Small intestine (tissue), 7 donors: Measurements from ENCODE around the gene ZNRF2. TPM values are rescaled to one million over a fixed set of nuclear protein-coding genes. Genes with fewer than 3 reads are reported as not detected.

ENCODE experiments used
- DNase-seq, 2 donors: peaks; one replicate each; pipeline versions ENCODE4 v3.0.0 to v3.0.0-alpha.2; 2013
- FAIRE-seq: peaks from 2 replicates; lab custom pipeline; 2012; peaks lifted over from hg19 to GRCh38; lab: Jason Lieb, UNC
- H3K27ac ChIP-seq, 3 donors: one replicate each; pipeline ENCODE4 v1.5.1; 2013; ENCODE audit warnings: low read length in 2 of 3, mild to moderate bottlenecking in 2 of 3, control low read depth in 1 of 3, inconsistent platforms in 1 of 3, low read depth in 1 of 3, moderate library complexity in 1 of 3
- H3K27me3 ChIP-seq, 3 donors: one replicate each; pipeline ENCODE4 v1.6.1; 2013; ENCODE audit warnings: low read length in 3 of 3, inconsistent platforms in 1 of 3; ENCODE audit not compliant: control insufficient read depth in 3 of 3, insufficient read depth in 3 of 3
- H3K36me3 ChIP-seq, 3 donors: one replicate each; pipeline ENCODE4 v1.6.1; 2013; ENCODE audit warnings: low read length in 3 of 3, inconsistent platforms in 1 of 3, low read depth in 1 of 3, mild to moderate bottlenecking in 1 of 3, moderate library complexity in 1 of 3; ENCODE audit not compliant: control insufficient read depth in 3 of 3, insufficient read depth in 2 of 3
- H3K4me1 ChIP-seq, 3 donors: one replicate each; pipeline ENCODE4 v1.6.1; 2013; ENCODE audit warnings: low read length in 2 of 3, inconsistent platforms in 1 of 3, low read depth in 1 of 3, mild to moderate bottlenecking in 1 of 3, moderate library complexity in 1 of 3; ENCODE audit not compliant: control insufficient read depth in 3 of 3, insufficient read depth in 2 of 3
- H3K4me3 ChIP-seq, 3 donors: one replicate each; pipeline ENCODE4 v1.5.1; 2013; ENCODE audit warnings: low read length in 3 of 3, control low read depth in 1 of 3, inconsistent platforms in 1 of 3, low read depth in 1 of 3, mild to moderate bottlenecking in 1 of 3, moderate library complexity in 1 of 3
- H3K9me3 ChIP-seq, 2 donors: one replicate each; pipeline ENCODE4 v1.6.1; 2013; ENCODE audit warnings: low read depth in 1 of 2, low read length in 1 of 2; ENCODE audit not compliant: control insufficient read depth in 2 of 2, insufficient read depth in 1 of 2
- WGBS, 3 donors: extraction: QIAGEN DNeasy Blood & Tissue Kit; methylation state at CpG; one replicate each; pipeline ENCODE4 v1.1.7; 2013; 5-methylcytosine and 5-hydroxymethylcytosine counted together
- polyA plus RNA-seq, 4 donors: library from polyadenylated mRNA; stranded (reverse) in 3 of 4; unstranded in 1 of 4; fragments of 200-250 nt in 3 of 4; fragments of 120-200 nt in 1 of 4; gene quantifications; one replicate each; pipeline versions ENCODE4 v1.2.1 to v1.2.3, GENCODE V29; 2013
- donor health status: healthy with polysubstance abuse.
- donor health status: control.
- donor health status: control.
- donor health status: Bipolar disorder and iron deficiency.
- donor health status: healthy.

The ZNRF2 gene
- polyA plus RNA-seq, 4 donors = 8.9 to 19.9 (median 16.0) TPM

DNA sequence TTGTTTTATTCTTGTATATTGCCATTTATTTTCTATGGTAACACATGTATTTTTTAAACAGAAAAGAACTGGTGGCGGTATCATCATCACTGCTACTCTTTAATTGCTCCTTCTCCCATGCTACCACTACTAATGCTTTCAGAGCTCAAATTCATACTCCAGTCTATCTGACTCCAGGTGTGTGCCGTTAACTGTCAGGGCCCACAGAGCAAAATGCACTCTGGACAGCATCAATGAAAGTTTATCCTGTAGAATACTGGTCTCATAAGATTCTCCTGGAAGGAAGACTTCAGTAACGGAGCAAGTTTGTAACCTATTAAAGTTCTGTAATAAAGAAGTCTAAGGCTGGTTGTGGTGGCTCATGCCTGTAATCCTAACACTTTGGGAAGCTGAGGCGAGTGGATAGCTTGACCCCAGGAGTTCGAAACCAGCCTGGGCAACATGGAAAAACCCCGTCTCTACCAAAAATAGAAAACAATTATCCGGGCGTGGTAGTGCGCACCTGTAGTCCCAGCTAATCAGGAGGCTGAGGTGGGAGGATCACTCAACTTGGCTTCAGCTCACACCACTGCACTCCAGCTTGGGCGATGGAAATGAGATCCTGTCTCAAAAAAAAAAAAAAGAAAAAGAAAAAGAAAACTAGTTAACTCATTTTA lies 18.4 kb downstream of the ZNRF2 start:
- Histone ChIP-seq H3K36me3 (no peaks in the 10 kb centered on the region), H3K4me3 (no peak overlapping the region), H3K27ac (no peak overlapping the region), H3K9me3 (no peaks in the 10 kb centered on the region), H3K4me1 (peaks cover 0 to 7% (median 2%) of the 10 kb centered on the region in 3 donors), H3K27me3 (no peaks in the 10 kb centered on the region)
- FAIRE-seq (no peak), DNase-seq (no peak)
- WGBS, 3 donors = 92 to 95% (median 94%) methylated on average over 10 of the region's 10 CpGs

DNA sequence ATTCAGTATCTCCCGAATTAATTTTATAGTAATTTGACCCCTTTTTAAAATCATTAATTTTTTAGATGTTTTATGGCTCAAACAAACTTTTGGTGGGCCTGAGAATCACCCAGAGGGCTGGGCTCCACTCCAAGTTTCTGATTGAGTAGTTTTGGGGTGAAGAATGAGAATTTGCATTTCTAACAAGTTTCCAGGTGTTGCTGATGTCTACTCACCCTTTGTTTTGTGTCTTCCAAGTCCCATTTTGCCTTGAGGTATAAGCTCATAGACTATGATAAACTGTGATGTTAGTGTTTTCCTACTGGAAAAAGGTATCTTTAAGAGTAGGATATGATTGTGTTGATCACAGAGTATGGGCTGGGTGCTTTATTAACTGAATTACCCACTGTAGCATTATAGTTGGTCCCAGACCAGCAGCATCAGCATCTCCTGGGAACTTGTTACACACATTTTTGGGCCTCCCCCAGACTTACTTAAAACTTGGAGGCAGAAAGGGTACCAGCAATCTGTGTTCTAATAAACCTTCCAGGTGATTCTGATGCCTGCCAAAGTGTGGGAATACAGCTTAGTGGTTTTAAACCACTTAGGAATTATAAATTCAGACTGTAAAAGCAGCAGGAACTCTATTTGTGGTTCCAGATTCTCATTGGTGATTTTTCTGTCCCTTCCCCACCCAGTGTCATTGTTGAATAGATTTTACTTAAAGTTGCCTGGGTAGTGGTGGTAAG lies 19.1 kb downstream of the ZNRF2 start:
- H3K9me3 ChIP-seq = no peaks in the 10 kb centered on the region
- 93 to 98% (median 94%) methylated on average over 1 of the region's 1 CpG for WGBS, 3 donors
- H3K4me1 ChIP-seq = peaks cover 0 to 7% (median 2%) of the 10 kb centered on the region in 3 donors
- H3K27ac ChIP-seq = no peak overlapping the region
- FAIRE-seq = no peak
- no peak for DNase-seq
- H3K27me3 ChIP-seq = no peaks in the 10 kb centered on the region
- H3K36me3 ChIP-seq = no peaks in the 10 kb centered on the region
- H3K4me3 ChIP-seq = no peak overlapping the region

DNA sequence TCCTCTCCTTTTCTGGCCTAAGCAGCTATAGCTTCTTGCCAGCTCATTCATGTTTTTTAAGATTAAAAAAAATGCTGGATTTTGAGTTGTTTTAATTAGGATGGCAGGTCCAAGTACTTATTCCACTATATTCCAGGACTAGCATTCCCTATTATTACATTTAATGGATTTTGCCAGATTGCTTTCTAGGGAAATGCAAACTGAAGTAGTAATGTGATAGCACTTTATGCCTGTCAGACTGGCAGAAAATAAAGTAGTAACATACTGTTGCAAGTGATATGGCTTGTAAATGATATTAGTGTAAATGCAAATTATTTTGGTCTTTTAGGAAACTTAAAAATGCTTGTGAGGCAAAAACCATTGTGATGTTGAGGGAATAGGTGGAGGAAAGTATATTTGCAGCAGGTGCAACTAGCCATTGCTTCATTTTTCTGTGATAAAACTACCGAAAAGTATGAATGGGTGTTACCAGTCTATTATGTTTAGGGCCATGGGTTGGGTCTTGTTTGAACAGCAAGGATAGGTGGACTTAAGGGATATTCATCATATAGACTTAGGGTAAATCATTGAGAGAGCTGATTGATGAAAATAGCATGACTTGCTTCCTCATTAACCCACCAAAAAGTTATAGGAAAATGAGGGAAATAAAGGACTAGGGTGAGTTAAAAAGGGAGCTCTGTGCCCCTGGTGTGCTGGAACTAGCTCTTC lies 19.9 kb downstream of the ZNRF2 start:
- Histone ChIP-seq H3K4me1 (peaks cover 0 to 7% (median 2%) of the 10 kb centered on the region in 3 donors), H3K9me3 (no peaks in the 10 kb centered on the region), H3K4me3 (no peak overlapping the region), H3K27me3 (no peaks in the 10 kb centered on the region), H3K36me3 (no peaks in the 10 kb centered on the region), H3K27ac (no peak overlapping the region)
- peak in 1 of 2 donors; percentile 32 for DNase-seq
- WGBS, 3 donors = 28 to 52% (median 42%) methylated on average over 1 of the region's 1 CpG
- FAIRE-seq = no peak

DNA sequence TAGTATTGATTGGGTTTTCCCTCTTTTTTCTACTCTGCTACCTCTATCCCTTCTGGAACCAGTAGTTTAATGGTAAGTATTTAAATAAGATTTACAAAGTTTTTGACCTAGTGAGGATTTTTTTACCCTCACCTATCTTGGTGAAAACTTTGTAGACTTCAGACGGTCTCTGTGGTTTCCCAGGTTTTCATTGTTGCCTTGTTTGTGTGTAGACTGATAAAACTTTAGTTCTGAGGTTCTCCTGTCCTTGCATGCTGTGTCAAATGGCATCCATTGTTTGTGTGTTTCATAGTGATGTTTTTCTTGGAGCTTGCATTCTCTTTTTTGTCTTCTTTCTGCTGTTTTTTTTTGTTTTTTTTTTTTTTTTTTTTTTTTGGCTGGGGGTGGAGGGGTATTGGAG lies 22.6 kb downstream of the ZNRF2 start:
- Histone ChIP-seq H3K27ac (no peak overlapping the region), H3K27me3 (no peaks in the 10 kb centered on the region), H3K4me1 (peaks cover 0 to 7% (median 2%) of the 10 kb centered on the region in 3 donors), H3K9me3 (no peaks in the 10 kb centered on the region), H3K36me3 (no peaks in the 10 kb centered on the region), H3K4me3 (no peak overlapping the region)
- 69 to 73% (median 70%) methylated on average over 1 of the region's 1 CpG for WGBS, 3 donors
- FAIRE-seq (no peak), DNase-seq (no peak)

DNA sequence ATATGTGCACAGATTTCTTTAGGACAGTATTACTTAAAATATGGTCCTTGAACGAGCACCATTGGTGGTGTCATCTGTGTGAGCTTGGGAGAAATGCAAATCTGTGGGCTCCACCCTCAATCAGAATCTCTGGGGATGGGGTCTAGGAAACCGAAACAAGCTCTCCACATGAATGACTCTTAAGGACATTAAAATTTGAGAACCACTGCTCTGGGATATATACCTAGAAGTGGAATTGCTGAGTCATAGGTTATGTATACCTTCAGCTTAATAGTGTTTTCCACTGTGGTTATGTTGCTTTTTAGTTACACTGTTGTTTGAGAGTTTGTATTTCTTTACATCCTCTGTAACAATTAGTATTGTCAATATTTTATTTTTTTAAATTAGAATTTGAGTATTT lies 24.0 kb downstream of the ZNRF2 start:
- H3K27ac ChIP-seq = no peak overlapping the region
- FAIRE-seq (no peak), DNase-seq (no peak)
- H3K9me3 ChIP-seq = no peaks in the 10 kb centered on the region
- no peaks in the 10 kb centered on the region for H3K27me3 ChIP-seq
- WGBS, 3 donors = 81 to 94% (median 90%) methylated on average over 2 of the region's 2 CpGs
- H3K4me3 ChIP-seq = no peak overlapping the region
- no peaks in the 10 kb centered on the region for H3K36me3 ChIP-seq
- H3K4me1 ChIP-seq = peaks cover 0 to 7% (median 2%) of the 10 kb centered on the region in 3 donors

- no peaks in the 10 kb centered on the region for H3K9me3 ChIP-seq
- H3K4me1 ChIP-seq = no peaks in the 10 kb centered on the region
- DNase-seq = no peak
- H3K36me3 ChIP-seq = no peaks in the 10 kb centered on the region
- H3K27me3 ChIP-seq = no peaks in the 10 kb centered on the region
- H3K27ac ChIP-seq = no peak overlapping the region
- H3K4me3 ChIP-seq = no peak overlapping the region
- FAIRE-seq = no peak
- WGBS, 3 donors = 71 to 77% (median 74%) methylated on average over 1 of the region's 1 CpG
Measured at GRCh38 chr7:30309302-30309701, 24.9 kb downstream of the ZNRF2 start.

DNA sequence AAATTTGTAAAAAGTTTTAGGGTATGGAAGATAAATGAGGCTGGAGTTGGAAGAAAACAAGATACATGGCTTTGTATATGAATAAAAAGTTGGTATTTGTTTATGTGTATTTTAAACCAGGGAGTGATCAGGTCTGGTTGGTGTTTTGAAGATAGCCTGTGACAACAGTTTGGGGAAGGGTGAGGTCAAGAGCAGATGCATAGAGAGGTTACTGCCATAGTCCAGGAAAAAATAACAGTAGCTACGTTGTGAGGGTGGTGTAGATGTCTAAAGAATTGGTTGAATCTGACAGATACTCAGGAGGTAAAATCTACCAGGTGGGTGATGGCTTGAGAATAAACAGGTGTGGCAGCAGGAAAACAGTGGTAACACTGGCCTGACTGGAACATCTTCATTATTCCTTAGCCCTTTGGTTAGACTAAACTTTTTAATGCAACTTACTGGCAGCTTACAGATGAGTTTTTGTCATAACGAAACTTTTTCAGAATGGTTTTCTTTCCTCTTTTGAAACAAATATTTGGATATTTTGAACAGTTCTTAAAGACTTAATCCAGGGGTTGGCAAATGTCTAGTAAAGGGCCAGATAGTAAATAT lies 25.5 kb downstream of the ZNRF2 start:
- WGBS, 3 donors = 67 to 84% (median 73%) methylated on average over 2 of the region's 2 CpGs
- Histone ChIP-seq H3K4me3 (no peak overlapping the region), H3K36me3 (no peaks in the 10 kb centered on the region), H3K9me3 (no peaks in the 10 kb centered on the region), H3K4me1 (no peaks in the 10 kb centered on the region), H3K27ac (no peak overlapping the region), H3K27me3 (no peaks in the 10 kb centered on the region)
- FAIRE-seq (no peak), DNase-seq (no peak)

DNA sequence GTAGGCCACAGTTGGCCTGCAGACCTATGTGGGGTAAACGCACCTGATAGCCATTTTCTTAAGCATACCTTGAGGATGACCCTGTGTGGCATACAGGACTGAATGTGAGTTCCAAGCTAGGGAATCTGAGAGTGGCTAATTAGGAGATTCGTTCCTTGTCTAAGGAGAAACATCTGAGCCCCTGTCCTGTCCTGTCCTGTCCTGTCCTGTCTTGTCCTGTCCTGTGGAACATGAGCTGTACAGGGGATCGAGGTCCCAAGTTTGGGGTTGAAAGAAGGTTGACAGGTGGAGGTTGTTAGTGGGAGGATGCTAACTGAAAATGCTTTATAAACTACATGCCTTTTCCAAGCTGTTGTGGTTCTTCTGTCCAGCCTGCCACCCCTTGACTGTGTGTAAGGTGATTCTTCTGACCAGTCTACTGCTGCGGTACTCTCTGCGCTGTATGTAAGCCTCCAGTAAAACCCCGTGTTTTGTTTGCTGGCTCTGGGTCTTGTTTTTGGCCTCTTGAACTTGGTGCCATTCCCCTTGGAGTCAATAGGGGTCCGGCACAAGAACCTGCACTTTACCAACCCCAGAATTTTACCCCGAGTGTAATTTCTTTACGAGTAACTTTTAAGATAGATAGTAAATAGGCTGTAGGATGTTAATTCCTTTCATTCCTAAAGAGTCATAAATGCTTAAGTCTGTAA lies 26.4 kb downstream of the ZNRF2 start:
- WGBS, 3 donors = 91 to 95% (median 95%) methylated on average over 9 of the region's 9 CpGs
- Histone ChIP-seq H3K36me3 (no peaks in the 10 kb centered on the region), H3K27me3 (no peaks in the 10 kb centered on the region), H3K4me3 (no peak overlapping the region), H3K9me3 (no peaks in the 10 kb centered on the region), H3K27ac (no peak overlapping the region), H3K4me1 (no peaks in the 10 kb centered on the region)
- DNase-seq (no peak), FAIRE-seq (no peak)
